ENCODE measurements around the gene DGKZ.
A peak's percentile ranks its signal among the peaks of the same experiment; 100 is the strongest.

Gene DGKZ

GRCh38 chr11:46386674-46387073 lies 39.4 kb downstream of the DGKZ start:
- H3K4me3 ChIP-seq (ENCODE audit: low read depth, low read length): no peak overlapping the region
- no peak for TF ChIP-seq CTCF (IDR thresholded peaks at IDR 0.05; ENCODE audit: low read depth, low read length, missing control alignments)
- no peak for DNase-seq (ENCODE audit: low read depth)

- no peak overlapping the region for H3K4me3 ChIP-seq (ENCODE audit: low read depth, low read length)
- TF ChIP-seq CTCF (IDR thresholded peaks at IDR 0.05; ENCODE audit: low read depth, low read length, missing control alignments): no peak
- no peak for DNase-seq (ENCODE audit: low read depth)
Measured at GRCh38 chr11:46387456-46387855, 40.2 kb downstream of the DGKZ start.

- no peak overlapping the region for H3K4me3 ChIP-seq (ENCODE audit: low read depth, low read length)
- DNase-seq (ENCODE audit: low read depth): no peak
- TF ChIP-seq CTCF (IDR thresholded peaks at IDR 0.05; ENCODE audit: low read depth, low read length, missing control alignments): no peak
Measured at GRCh38 chr11:46387919-46388618, 40.8 kb downstream of the DGKZ start.

- no peak for DNase-seq (ENCODE audit: low read depth)
- H3K4me3 ChIP-seq (ENCODE audit: low read depth, low read length): no peak overlapping the region
Measured at GRCh38 chr11:46388619-46389449, 41.6 kb downstream of the DGKZ start.

GRCh38 chr11:46389450-46390330 lies 42.4 kb downstream of the DGKZ start:
- DNase-seq (ENCODE audit: low read depth): no peak
- TF ChIP-seq CTCF (IDR thresholded peaks at IDR 0.05; ENCODE audit: low read depth, low read length, missing control alignments): peak; percentile 72
- peak overlapping the region; percentile 32 for H3K4me3 ChIP-seq (ENCODE audit: low read depth, low read length)

More at GRCh38 chr11:46388619-46389449, 41.6 kb downstream of the DGKZ start:
- no peak for TF ChIP-seq CTCF (IDR thresholded peaks at IDR 0.05; ENCODE audit: low read depth, low read length, missing control alignments)

GRCh38 chr11:46390331-46391171 lies 43.3 kb downstream of the DGKZ start:
- no peak for DNase-seq (ENCODE audit: low read depth)
- H3K4me3 ChIP-seq (ENCODE audit: low read depth, low read length): no peak overlapping the region
- TF ChIP-seq CTCF (IDR thresholded peaks at IDR 0.05; ENCODE audit: low read depth, low read length, missing control alignments): no peak
